ENCODE measurements around the gene DNMBP.

The DNMBP gene, protein sequence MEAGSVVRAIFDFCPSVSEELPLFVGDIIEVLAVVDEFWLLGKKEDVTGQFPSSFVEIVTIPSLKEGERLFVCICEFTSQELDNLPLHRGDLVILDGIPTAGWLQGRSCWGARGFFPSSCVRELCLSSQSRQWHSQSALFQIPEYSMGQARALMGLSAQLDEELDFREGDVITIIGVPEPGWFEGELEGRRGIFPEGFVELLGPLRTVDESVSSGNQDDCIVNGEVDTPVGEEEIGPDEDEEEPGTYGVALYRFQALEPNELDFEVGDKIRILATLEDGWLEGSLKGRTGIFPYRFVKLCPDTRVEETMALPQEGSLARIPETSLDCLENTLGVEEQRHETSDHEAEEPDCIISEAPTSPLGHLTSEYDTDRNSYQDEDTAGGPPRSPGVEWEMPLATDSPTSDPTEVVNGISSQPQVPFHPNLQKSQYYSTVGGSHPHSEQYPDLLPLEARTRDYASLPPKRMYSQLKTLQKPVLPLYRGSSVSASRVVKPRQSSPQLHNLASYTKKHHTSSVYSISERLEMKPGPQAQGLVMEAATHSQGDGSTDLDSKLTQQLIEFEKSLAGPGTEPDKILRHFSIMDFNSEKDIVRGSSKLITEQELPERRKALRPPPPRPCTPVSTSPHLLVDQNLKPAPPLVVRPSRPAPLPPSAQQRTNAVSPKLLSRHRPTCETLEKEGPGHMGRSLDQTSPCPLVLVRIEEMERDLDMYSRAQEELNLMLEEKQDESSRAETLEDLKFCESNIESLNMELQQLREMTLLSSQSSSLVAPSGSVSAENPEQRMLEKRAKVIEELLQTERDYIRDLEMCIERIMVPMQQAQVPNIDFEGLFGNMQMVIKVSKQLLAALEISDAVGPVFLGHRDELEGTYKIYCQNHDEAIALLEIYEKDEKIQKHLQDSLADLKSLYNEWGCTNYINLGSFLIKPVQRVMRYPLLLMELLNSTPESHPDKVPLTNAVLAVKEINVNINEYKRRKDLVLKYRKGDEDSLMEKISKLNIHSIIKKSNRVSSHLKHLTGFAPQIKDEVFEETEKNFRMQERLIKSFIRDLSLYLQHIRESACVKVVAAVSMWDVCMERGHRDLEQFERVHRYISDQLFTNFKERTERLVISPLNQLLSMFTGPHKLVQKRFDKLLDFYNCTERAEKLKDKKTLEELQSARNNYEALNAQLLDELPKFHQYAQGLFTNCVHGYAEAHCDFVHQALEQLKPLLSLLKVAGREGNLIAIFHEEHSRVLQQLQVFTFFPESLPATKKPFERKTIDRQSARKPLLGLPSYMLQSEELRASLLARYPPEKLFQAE (N-terminal part only)

GRCh38 chr10:100009793-100010676 is at the start of gene DNMBP:
TSS of gene DNMBP (minus strand) at chr10:100009947. CDS start at chr10:99972124, 37,823 bp downstream.
- DNase-seq: peak; percentile 92 to 97 (median 96)

DNA sequence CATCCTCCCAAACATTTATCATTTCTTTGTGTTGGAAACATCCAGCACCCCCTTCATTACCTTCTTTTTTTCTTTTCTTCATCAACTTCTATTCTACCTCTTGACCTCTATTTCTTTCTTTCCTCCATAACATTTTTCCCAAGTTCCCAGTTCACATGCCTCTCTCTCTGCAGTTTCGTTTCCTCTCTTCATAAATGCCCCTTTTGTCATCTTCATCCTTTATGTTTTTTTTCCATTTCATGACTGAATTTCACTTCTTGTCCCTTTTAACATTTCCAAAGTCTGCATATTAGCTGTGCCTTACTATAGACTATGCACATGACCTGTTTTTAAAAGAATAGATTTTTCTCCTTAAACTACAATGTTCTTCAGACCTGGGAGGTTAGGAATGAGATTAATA is 48.2 kb upstream of the DNMBP start:
- DNase-seq: no peak

- DNase-seq: no peak
These were observed 44.1 kb upstream of the DNMBP start for GRCh38 chr10:100053686-100054460.

DNA sequence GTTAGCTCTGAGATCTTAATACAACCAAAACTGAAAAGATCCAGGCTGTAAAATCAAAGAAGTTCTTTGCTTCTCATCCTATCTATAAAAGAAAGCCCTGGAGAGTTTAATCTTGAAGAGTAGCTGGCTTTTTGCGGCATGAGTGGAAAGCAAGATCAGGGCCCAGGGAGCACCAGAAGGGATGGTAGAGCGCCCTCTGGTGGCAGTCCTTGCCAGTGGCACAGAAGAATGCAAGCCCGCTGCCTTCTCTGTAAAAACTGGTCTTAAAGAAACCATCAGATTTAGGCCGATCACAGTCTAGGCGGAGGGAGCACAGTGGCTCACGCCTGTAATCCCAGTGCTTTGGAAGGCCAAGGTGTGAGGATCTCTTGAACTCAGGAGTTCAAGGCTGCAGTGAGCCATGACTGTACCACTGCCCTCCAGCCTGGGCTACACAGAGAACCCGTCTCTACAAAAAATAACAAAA is 36.3 kb upstream of the DNMBP start:
- peak; percentile 79 to 92 (median 88) for DNase-seq

GRCh38 chr10:100045592-100045991 is 35.8 kb upstream of the DNMBP start:
- DNase-seq: no peak

DNA sequence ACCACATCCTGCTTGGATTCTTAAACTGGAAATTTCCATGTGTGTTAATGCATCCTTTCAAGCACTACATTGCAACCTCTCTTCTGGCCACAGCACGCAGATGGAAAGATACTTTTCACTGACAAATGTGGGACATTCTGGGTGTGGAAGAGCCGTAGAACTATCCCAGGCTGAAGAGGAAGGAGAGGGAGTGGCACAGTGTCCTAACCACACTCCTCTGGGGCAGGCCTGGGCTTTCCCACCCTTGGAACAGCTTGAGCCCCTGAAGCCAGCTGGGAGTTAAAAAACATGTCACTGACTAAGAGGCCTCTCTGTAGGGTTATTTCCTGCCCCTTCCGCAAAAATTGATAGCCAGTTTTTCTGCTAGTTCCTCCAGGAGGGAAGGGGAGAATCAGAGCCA is 34.0 kb upstream of the DNMBP start:
- DNase-seq: peak; percentile 72 to 79 (median 79)

DNA sequence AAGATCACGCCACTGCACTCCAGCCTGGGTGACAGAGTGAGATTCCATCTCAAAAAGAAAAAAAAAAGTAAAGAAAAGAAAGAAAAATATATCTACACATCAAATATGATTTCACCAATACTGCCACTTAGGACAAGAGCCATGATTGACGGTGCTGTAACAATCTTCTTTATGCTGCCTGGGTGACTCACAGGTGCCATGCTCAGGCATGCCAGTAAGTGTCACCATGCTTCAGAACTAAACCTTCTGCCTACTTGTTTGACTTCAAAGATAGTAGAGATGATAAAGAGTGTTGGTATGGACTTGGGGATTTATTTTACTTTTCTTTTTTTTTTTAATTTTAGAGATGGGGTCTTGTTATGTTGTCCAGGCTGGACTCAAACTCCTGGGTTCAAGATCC is 33.6 kb upstream of the DNMBP start:
- peak; percentile 7 to 36 (median 30) for DNase-seq

DNA sequence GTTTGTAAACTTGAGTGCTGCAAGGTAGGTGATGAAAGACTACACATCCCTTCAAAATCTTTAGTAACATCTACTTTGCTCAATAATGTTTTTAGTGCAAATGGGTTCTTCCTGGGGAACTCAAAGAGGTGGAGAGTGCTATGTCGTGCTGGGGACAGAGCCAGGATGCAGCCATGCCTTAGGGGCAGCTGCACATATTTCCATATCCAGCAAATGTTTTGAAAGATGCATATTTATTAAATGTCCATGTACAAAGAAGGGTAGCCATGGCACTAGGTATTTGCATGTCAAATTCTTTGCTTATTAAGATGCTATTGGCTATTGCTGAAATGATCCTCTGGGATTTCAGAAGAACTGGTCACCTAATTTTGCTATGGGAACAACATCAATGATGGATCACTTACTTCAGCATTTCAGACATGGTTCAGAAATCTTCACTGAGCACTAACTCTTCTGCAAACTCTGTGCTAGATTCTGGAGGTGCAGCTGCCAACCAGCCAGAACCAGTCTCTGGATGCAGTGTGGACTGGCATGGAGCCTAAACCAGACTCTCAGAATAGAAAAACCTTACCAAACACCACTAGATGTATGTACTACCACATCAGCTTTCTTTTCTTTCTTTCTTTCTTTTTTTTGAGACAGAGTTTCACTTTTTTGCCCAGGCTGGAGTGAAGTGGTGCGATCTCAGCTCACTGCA is 31.7 kb upstream of the DNMBP start:
- DNase-seq: no peak

GRCh38 chr10:100038561-100039071 is 28.9 kb upstream of the DNMBP start:
- DNase-seq: no peak

GRCh38 chr10:100037758-100038315 is 28.1 kb upstream of the DNMBP start:
- DNase-seq: no peak

GRCh38 chr10:100036850-100037249 is 27.1 kb upstream of the DNMBP start:
- DNase-seq: no peak

- DNase-seq: no peak
These were observed 24.1 kb upstream of the DNMBP start for GRCh38 chr10:100033766-100034418.

DNA sequence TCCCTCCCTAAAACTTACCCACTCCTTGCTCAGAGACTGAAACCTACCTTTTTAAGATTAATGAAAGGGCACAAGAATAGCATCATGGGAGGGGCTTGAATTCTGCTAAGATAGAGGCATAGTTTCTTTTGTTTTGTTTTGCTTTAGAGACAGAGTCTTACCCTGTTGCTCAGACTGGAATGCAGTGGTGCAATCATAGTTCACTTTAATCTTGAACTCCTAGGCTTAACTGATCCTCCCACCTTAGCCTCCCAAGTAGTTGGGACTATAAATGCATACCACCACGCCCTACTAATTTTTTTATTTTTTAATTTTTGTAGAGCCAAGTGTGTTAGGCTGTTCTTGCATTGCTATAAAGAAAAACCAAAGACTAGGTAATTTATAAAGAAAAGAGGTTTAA is 17.7 kb upstream of the DNMBP start:
- no peak for DNase-seq

- DNase-seq: no peak
These were observed 15.8 kb upstream of the DNMBP start for GRCh38 chr10:100025576-100025975.

- no peak for DNase-seq
These were observed 15.0 kb upstream of the DNMBP start for GRCh38 chr10:100024748-100025147.

DNA sequence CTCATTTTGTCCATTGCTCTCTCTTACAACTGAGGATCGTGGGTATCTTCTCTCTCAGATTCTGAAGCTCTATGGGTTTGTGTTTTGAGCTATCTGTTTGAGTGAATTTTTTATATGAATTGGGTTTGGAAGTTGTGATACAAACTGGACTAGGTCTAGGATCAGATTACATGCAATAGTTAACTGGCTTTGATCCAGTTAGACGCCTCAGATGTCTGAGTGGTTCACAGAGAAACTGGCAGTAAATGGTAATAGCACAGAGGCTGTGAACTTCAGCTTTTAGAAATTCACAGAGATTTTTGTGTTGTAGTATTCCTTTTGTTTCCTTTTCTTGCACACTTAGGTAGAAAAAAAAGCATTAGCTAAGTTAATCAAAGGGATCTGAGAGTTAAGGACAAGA is 12.7 kb upstream of the DNMBP start:
- DNase-seq: no peak

DNA sequence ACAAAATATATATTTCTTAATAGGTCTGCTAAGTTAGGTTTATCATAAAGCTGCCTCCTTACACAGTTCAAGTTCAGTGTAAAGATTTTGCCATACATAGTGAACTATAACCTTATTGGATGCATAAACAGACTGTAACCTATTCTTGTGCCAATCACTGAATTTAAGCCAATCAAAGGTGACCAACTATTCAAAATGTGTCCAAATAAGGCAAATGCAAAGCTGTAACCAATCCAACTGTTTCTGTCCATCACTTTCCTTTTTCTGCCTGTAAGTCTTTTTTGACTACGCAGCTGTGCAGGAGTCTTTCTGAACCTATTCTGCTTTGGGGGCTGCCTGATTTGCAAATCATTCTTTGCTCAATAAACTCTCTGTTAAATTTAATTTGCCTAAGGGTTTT is 11.6 kb upstream of the DNMBP start:
- DNase-seq: no peak

- DNase-seq: no peak
These were observed 11.1 kb upstream of the DNMBP start for GRCh38 chr10:100020886-100021253.

Measured in suppressor macrophage treated with lipopolysaccharide for 1 hour (primary cell).